NCI-H748 (cell line): ENCODE measurements around the gene SH2D3C.

Experiments
- DNase-seq: peaks from one replicate; lab custom pipeline; 2025; ENCODE audit not compliant: unreplicated experiment; lab: John Stamatoyannopoulos, UW

The SH2D3C gene

DNA sequence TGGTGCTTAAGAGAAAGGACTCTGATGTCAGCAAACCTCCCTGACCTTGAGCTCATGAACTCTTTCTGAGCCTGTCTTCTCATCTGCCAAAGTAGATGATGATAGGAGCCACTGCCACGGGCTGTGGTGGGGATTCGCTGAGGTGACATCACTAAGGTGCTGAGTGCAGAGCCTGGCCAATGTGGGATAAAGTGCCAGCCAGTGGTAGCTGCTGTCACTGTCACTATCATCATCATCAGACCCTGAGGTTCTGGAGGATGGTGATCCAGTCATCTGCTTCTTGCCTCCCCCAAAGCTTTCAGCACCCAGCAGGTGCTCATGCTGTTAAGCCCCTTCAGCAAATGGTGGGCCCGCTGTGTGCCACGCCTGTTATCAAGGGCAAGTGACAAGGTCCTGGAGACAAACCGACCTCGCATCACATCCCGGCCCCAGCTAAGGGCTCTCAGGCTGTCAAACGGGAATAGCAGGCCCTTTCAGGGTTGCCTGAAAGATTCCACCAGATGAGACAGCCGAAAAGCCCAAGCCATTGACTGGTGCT lies 30.6 kb upstream of the SH2D3C start:
- no peak for DNase-seq

DNA sequence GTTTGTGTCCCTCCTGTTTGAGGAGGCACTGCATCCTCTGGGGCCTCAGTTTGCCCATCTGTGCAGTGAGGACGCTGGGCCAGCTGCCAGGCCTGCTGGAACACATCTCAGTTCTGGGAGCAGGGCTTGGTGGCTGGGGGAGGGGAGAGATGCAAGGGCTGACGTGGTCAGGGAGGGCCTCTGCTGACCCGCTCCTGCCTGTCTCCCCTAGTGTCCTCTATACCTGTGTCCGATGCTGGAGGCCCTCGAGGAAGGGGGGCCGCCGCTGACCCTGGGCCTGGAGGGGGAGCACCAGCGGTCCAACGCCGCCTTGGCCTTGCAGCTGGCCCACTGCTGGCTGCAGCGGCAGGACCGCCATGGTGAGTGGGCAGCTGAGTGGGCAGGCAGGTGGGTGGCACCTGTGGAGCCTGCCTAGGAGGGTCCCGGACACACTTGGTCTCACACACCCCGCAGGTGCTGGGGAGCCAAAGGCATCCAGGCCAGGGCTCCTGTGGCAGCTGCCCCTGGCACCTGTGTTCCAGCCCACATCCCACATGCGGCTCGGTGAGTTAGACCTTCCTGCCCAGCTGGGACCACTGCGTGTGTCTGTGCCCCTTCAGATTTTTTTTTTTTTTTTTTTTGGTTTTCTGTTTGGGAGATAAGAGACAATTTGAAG lies 30.0 kb upstream of the SH2D3C start:
- no peak for DNase-seq

DNA sequence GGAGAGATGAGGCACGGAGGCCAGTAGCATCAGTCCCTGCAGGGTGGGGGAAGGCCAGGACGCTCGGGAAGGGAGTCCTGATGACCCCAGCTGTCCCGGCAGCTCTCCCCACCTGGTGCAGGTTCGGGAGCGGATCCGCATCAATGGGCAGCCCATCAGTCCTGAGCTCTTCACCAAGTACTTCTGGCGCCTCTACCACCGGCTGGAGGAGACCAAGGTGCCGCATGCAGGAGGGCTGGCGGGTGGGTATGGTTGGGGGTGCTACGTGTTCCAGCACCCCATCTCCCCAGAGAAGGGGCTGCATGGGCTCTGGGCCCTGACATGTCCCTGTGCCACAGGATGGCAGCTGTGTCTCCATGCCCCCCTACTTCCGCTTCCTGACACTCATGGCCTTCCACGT lies 28.4 kb upstream of the SH2D3C start:
- DNase-seq: no peak

DNA sequence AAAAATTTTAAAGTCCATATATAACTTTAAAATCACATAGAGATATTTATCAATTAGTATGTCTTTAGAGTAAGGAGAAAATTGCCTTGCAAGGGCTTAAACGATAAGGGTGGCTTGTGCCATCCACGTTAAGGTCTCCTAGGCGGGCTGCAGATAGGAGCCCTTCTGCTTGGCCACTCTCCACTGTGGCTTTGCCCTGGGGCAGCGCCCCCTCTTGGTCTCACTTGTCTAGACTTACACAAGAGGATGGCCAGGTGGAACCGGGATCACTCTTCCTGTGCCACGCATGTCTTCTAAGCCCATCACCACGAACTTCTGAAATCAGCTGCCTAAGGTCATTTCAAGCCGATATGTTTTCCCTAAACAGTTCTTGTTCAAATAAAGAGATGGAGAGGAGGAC lies 27.2 kb upstream of the SH2D3C start:
- peak; percentile 50 for DNase-seq

DNA sequence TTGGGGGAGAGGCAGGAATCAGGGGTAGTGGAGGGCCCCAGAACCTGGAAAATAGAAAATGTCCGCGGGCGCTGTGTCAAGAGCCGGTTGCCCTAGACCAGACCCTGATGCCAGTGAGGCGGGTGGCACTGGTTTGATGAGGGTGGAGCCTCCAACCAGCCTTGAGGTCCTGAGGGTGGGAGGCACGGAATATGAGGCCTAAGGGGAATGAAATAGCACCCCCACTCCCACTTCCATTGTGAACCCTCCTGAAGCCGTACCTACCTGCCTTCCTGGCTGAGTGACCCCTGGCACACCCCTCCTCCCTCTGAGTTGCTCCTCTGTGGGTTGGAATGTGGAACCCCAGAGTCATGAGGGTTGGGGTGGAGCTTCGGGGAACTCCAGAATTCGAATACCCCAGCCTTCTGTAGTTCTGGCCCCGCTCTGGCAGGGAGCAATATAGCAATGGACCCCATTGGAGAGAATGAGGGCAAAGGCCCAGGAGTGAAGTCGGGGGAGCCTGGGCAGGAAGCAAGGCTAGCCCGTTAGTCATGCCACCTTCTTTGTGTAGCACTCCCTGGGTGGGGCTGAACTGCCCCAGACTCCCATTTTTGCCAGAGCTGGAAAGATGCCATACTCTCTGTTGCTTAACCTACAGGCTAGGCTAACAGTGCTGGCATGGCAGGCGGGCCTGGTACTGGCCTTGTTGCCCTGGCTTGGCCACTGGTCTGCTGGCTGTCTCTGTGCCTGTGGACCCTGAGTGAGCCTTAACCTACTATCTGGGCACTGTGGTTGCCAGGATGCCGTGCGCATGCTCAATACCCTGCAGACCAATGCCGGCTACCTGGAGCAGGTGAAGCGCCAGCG lies 25.3 kb upstream of the SH2D3C start:
- DNase-seq: peak; percentile 33

DNA sequence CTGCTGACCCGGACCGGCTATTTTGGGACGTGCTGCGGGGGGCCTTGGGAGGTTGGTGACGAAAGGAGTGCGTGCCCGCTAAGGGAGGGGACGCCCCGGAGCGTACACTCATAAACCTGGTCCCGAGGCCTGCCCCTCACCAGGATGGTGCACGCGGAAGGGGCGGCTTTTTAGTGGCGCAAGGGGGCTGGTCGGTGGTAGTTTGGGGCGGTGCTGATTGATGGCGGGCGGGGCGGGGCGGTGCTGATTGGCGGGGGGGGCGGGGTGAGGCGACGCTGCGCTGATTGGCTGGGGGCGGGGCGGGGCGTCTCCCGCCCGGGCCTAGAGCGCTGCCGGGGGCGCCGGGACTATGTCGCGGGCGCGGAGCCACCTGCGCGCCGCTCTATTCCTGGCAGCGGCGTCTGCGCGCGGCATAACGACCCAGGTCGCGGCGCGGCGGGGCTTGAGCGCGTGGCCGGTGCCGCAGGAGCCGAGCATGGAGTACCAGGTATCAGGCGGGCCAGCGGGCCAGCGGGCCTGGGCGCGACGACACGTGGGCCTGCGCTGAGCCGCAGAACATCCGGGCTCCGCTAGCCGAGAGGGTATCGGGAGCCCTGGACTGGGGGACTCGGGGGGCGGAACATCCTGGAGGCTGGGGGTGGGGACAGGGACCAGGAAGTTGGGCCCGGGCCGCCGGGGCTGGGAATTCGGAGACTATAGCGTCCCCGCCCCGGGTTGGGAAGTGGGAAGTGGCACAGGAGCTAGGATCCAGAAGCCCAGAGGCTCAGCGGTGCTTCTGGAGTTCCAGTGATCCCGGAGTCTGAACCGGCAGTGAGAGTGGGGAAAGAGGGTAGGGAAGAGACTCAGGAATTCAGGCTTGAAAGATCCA lies 24.3 kb upstream of the SH2D3C start, which contains the start of gene FPGS:
Gene FPGS, plus strand, starts transcription at position 307 of the 868 bp plus-strand sequence. Its CDS starts 43 bp downstream, at position 350.
- DNase-seq: peak; percentile 92

DNA sequence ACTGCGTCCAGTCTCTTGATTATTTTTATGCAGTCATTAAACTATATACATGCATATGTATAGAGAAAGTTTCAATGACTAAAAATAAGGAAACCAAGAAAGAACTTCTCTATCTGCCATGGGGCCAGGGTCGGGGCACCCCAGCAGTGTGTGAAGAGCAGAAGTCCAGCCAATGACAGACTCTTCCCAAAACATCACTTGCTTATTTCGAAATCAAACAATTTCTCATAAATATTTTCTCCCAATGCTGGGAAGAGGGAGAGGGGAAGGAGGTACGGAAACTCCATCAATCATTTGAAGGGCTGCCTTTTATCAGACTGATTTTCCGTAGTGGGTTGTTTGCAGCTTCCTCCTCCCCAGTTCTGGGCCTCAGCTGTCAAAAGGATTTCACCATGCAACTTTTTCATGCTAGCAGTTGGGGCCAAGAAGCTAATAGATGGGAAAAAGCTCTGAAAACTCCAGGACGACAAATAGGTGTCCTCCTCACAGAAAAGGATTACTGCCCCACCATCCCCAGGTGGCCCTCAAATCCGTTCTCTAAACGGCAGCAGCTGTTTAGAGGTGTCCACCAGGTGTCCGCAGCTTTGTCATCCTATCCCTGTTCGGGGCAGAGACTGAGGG lies 23.6 kb upstream of the SH2D3C start:
- no peak for DNase-seq

DNA sequence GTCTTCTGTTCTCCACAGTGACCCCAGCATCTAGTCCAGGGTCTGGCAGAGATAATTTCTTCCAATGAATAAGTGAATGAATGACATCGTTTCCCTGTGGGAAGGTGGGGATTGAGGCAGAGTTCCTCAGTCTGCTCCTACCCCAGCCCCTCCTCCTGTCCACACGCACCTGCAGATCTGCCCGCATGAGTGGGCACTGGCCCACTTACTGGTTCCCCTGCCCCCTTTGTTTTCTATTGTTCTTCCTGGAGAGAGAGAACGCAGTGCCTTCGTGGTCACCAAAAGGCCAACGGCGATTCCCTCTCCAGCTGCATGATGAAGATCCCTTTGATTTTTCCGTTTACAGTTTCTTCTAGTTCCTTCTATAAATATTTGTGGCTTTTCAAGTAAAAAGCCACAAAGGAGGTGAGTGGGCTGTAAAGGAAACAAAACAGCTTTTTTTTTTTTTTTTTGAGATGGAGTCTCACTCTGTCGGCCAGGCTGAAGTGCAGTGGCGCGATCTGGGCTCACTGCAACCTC lies 18.4 kb upstream of the SH2D3C start:
- DNase-seq: peak; percentile 21

DNA sequence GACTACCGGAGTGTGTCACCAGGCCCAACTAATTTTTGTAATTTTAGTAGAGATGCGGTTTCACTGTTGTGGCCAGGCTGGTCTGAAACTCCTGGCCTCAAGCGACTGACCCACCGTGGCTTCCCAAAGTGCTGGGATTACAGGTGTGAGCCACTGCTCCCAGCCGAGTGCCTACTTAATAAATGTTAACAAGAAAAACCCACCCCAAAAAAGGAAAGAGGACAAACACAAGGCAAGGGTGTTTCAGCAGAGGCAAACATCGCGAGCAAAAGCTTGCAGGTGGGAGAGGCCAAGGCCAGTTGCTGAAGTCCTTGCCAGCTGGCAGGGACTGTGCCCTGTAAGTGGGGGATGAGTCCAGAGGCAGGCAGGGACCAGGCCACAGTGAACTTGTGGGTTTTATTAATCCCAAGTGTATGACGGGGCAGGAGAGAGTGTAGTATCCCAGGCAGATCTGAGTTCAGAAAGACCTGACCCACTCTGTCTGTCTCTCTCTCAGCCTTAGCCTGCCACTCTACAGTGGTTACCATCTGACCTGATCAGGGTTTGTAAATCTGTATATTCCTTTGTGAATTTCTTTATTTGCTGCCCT lies 17.9 kb upstream of the SH2D3C start:
- no peak for DNase-seq

DNA sequence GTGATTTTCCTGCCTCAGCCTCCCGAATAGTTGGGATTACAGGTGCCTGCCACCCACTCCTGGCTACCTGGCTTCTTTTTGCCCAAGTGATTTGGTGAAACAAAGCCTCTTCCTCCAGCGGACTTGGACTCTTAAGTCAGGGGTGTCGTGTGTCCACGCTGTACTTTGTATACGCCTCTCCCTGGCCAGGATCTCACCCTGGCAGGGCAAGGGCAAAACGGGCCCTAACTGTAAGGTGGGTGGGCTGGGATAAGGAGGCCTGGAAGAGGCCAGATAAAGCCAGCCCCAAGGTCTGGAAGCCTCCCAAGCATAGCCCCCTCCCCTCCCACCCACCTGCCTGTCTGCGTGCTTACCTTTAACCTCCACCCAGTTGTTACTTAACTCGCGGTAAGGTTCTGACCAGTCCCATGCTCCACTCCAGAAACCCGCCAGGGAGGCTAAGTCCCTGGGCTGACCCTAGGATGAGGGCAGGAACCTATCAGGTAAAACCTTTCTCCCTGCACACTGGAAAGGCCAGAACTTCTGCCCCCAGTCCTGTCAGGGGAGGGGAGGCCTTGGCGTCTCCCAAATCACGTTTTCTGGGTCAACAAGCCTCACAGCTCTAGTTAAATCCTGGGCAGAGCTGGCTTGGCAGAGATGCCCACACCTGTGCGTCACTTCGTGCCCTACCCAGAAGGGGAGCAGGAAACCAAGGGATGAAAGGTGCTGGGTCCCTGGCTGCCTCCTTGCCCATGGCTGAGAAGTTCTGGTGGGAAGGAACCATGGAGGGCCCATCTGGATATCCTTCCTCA lies 15.7 kb upstream of the SH2D3C start:
- no peak for DNase-seq

DNA sequence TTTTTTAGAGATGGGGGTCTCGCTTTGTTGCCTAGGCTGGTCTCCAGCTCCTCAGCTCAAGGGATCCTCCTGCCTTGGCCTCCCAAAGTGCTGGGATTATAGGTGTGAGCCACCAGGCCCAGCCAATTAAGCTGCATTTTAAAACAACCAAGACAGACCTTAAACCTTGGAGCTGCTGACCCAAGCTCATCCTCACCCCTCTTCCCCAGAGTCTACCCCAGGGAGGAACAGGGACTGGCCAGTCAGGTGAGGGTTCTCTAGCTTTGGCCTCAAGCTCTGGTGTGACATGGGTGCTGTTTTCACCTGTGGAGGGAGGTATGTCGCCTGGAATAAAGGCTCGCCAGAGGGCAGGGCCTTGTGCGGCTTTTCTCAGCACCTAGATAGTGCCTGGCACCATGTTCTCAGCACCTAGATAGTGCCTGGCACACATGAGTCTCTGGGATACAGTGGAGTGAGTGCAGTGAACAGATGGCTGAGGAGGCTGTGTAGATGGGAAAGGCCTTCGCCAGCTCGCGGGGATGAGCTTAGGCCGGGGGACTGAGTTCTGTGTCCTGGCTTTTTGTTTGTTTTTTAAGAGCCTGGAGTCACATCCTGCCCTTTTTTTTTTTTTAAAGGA lies 14.7 kb upstream of the SH2D3C start:
- no peak for DNase-seq

DNA sequence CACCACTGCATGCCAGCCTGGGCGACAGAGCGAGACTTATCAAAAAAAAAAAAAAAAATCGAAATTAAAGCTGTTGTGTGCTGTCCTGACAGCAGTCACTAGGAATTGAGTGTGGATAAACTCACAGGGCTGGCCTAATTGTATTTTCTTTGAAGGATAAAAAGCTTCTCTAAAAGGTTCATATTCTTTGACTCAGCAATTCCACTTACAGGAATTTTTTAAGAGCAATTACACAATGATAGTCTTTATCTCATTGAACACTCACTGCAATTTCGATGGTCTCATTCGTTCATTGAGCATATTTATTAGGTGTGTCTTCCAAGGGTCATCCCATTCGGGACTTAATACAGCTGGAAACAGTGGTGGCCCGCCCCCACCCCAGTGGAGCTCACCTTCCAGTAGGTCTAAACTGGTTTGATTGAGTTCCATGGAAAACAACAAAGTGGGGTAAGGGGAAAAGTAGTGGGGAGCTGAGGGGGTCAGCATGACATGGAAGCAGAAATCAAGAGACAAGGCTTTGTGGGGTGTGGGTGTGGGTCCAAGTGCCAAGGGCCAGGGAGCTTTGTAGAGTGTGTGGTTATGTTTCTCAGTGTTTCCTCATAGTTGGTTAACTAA lies 14.1 kb upstream of the SH2D3C start:
- DNase-seq: no peak

DNA sequence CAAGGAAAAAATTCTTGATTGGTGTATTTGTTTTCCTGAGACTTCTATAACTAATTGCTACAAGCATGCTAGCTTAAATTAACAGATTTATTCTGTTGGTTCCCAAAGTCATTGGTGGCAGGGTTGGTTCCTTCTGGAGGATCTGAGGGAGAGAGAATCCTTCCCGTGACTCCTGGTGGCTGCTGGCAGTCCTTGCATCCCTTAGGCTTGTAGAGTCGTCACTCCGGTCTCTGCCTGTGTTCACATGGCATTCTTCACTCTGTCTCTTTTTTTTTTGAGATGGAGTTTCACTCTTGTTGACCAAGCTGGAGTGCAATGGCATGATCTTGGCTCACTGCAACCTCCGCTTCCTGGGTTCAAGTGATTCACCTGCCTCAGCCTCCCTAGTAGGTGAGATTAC lies 12.6 kb upstream of the SH2D3C start:
- DNase-seq: no peak

DNA sequence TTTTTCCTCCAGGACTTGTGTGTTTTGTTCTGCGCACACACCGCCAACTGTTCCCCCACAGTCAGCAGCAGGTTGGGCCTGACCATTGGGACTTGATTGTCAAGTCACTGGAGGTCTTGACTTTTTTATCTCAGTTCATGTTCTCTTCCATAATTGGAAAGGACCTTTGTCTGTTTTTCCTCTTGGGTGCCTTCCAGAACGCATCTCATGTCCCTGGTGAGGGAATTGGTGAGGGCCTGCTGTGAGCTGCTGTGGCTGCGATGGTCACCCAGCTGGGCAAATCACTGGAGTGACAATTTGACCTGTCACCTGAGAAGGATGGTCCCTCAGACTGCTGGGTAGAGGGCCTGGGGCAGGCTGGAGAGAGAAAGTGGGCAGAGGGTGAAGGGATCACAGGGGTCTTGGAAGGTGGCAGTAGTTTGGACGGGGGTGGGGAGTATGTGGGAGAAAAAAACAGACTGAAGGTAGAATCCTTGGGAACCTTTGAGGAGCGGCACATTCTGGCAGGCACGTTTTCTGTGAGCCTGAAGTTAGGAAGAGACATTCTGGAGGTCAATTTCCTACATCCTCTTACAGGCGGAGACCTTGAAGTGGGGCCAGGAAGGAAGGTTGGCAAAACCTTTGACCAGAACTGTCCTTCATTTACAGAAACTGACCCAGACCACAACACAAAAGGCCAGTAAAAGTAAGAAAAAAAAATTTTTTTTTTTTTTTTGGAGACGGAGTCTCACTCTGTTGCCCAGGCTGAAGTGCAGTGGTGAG lies 11.8 kb upstream of the SH2D3C start:
- DNase-seq: no peak

DNA sequence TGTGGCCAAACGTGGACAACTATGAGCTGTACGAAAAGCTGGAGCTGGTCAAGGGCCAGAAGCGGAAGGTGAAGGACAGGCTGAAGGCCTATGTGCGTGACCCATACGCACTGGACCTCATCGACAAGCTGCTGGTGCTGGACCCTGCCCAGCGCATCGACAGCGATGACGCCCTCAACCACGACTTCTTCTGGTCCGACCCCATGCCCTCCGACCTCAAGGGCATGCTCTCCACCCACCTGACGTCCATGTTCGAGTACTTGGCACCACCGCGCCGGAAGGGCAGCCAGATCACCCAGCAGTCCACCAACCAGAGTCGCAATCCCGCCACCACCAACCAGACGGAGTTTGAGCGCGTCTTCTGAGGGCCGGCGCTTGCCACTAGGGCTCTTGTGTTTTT lies 10.7 kb upstream of the SH2D3C start:
- DNase-seq: no peak

DNA sequence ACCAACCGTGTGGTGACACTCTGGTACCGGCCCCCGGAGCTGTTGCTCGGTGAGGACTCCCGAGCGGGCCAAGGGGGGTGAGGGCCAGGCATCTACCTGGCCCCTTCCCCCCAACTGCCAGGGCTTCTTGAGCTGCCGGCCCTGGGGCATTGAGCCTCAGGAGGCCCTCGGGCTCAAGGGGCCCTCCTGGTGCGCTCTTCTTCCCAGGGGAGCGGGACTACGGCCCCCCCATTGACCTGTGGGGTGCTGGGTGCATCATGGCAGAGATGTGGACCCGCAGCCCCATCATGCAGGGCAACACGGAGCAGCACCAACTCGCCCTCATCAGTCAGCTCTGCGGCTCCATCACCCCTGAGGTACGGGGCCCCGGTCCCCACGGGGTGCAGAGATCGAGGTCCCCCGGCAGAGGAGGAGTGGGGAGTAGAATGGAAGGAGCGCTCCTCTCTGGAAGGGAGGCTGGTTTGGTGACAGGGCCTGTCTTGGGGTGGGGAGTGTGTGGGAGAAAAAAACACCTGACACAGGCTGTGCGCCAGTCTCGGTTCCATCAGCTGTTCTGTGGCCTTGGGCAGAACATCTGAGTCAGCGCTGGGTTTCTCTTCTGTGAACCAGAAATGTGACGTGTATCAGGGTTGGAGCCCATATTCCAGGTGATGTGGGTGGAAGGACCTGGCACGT lies 10.0 kb upstream of the SH2D3C start:
- no peak for DNase-seq

DNA sequence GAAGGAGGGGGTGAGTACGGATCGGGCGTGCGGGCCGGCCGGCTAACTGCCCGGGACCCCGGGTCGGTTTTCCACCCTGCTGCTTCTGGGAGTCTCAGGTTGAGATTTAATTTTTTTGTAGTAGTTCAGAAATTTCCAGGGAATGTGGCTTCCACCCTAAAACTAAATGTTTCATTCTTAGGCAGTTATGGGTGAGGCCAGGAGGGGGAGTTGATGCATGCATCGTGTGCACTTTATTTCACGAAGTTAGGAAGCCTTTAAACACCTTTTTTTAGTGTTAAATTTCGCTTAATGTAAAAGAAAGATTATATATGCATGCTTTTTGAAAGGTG lies 8.3 kb upstream of the SH2D3C start:
- no peak for DNase-seq
